Fibroblast of lung (primary cell): ENCODE measurements around the gene HCN3. TPM values are rescaled to one million over a fixed set of nuclear protein-coding genes. Genes with fewer than 3 reads are reported as not detected.

Experiments used
- DNase-seq, 2 donors: peaks; one replicate each; pipeline versions ENCODE4 v3.0.0 to v3.0.0-alpha.2; 2010; ENCODE audit warnings: low read depth in 2 of 2
- H2AFZ ChIP-seq: 2 replicates; pipeline ENCODE4 v1.5.1; 2012; ENCODE audit warnings: low read length, control low read depth, inconsistent platforms
- H3K27ac ChIP-seq: 2 replicates; pipeline ENCODE4 v1.5.1; 2011; ENCODE audit warnings: low read length, control low read depth; ENCODE audit not compliant: insufficient read depth
- H3K27me3 ChIP-seq: 2 replicates; pipeline ENCODE4 v1.5.1; 2011; ENCODE audit warnings: mild to moderate bottlenecking, low read length; ENCODE audit not compliant: control insufficient read depth, insufficient read depth
- H3K36me3 ChIP-seq: 2 replicates; pipeline ENCODE4 v1.5.1; 2011; ENCODE audit warnings: low read length; ENCODE audit not compliant: control insufficient read depth, insufficient read depth
- H3K4me1 ChIP-seq: 2 replicates; pipeline ENCODE4 v1.5.1; 2011; ENCODE audit warnings: low read length; ENCODE audit not compliant: control insufficient read depth, insufficient read depth; ENCODE audit errors: extremely low read depth
- H3K4me2 ChIP-seq: 2 replicates; pipeline ENCODE4 v1.5.1; 2011; ENCODE audit warnings: low read length, control low read depth; ENCODE audit not compliant: insufficient read depth; ENCODE audit errors: extremely low read depth
- H3K4me3 ChIP-seq, 4 experiments: fragments of 200-600 bp in 1 of 4; sonication (generic) in 1 of 4; replicated peaks in 1 of 4; 2 replicates each; pipeline ENCODE4 v1.5.1; 2011 to 2016; ENCODE audit warnings: low read length in 4 of 4, low read depth in 3 of 4, mild to moderate bottlenecking in 3 of 4, control low read depth in 2 of 4, inconsistent platforms in 1 of 4, mixed read lengths in 1 of 4; ENCODE audit not compliant: insufficient read depth in 1 of 4; ENCODE audit errors: control extremely low read depth in 1 of 4
- H3K79me2 ChIP-seq: 2 replicates; pipeline ENCODE4 v1.5.1; 2012; ENCODE audit warnings: mild to moderate bottlenecking, low read length, inconsistent platforms; ENCODE audit not compliant: control insufficient read depth, insufficient read depth
- H3K9ac ChIP-seq: 2 replicates; pipeline ENCODE4 v1.5.1; 2011; ENCODE audit warnings: mild to moderate bottlenecking, low read length, control low read depth; ENCODE audit not compliant: insufficient read depth
- H3K9me3 ChIP-seq: 2 replicates; pipeline ENCODE4 v1.5.1; 2012; ENCODE audit warnings: low read depth, low read length; ENCODE audit not compliant: control insufficient read depth, insufficient read depth
- H4K20me1 ChIP-seq: 2 replicates; pipeline ENCODE4 v1.5.1; 2011; ENCODE audit warnings: low read length; ENCODE audit not compliant: control insufficient read depth, insufficient read depth; ENCODE audit errors: extremely low read depth
- CTCF ChIP-seq, 2 donors: IDR thresholded peaks in 1 of 2; conservative IDR thresholded peaks in 1 of 2; 1 replicate in 1 of 2; 2 replicates in 1 of 2; pipeline ENCODE4 v1.5.1; 2011 to 2012; ENCODE audit warnings: low read length in 2 of 2, control low read depth in 1 of 2, inconsistent platforms in 1 of 2, low read depth in 1 of 2, mild to moderate bottlenecking in 1 of 2
- EZH2 ChIP-seq: IDR thresholded peaks from 2 replicates; pipeline ENCODE4 v1.5.1; 2012; ENCODE audit warnings: low read length, control low read depth, mild to moderate bottlenecking; ENCODE audit errors: missing control alignments
- polyA plus RNA-seq, 2 donors: library from polyadenylated mRNA; depleted of rRNA in 1 of 2; stranded (reverse) in 1 of 2; unstranded in 1 of 2; fragments of >200 nt; gene quantifications; 2 replicates each; pipeline ENCODE4 v1.2.1, GENCODE V29; 2011 to 2012; ENCODE audit warnings: missing spikeins in 1 of 2
- total RNA-seq: library from RNA; depleted of rRNA; stranded (reverse); fragments of >200 nt; gene quantifications from 2 replicates; pipeline ENCODE4 v1.2.1, GENCODE V29; 2014

The HCN3 gene
- total and polyA plus RNA-seq, 2 donors (not counting 1 experiment from before 2014, with no cell fraction given), result 0.86 to 0.99 TPM

- Histone ChIP-seq H3K9me3 (no peaks in the 10 kb centered on the region), H3K79me2 (peaks cover 25% of the 10 kb centered on the region), H3K27ac (no peak overlapping the region), H3K27me3 (no peaks in the 10 kb centered on the region), H3K36me3 (peaks cover 30% of the 10 kb centered on the region), H3K9ac (no peak overlapping the region), H2AFZ (no peak overlapping the region), H3K4me3 (no peak overlapping the region), H3K4me2 (no peak overlapping the region), H3K4me1 (no peaks in the 10 kb centered on the region), H4K20me1 (no peaks in the 10 kb centered on the region)
- TF ChIP-seq CTCF (conservative IDR thresholded peaks at IDR 0.05 in 1 of 2, IDR thresholded peaks at IDR 0.05 in 1 of 2; ENCODE audit: low read depth in 1 of 2, low read length in 2 of 2) (no peak), EZH2 (no peak)
- no peak for DNase-seq
Measured at GRCh38 chr1:155268630-155269029, 8.6 kb upstream of the HCN3 start.

GRCh38 chr1:155269381-155269780 lies 7.9 kb upstream of the HCN3 start:
- H3K27ac ChIP-seq, result no peak overlapping the region
- H4K20me1 ChIP-seq, result no peaks in the 10 kb centered on the region
- H3K4me3 ChIP-seq, result no peak overlapping the region
- no peak overlapping the region for H2AFZ ChIP-seq
- no peak overlapping the region for H3K4me2 ChIP-seq
- TF ChIP-seq CTCF (conservative IDR thresholded peaks at IDR 0.05 in 1 of 2, IDR thresholded peaks at IDR 0.05 in 1 of 2; ENCODE audit: low read depth in 1 of 2, low read length in 2 of 2) (no peak), EZH2 (no peak)
- H3K36me3 ChIP-seq, result peaks cover 28% of the 10 kb centered on the region
- peaks cover 2% of the 10 kb centered on the region for H3K4me1 ChIP-seq
- H3K9ac ChIP-seq, result no peak overlapping the region
- peaks cover 25% of the 10 kb centered on the region for H3K79me2 ChIP-seq
- H3K9me3 ChIP-seq, result no peaks in the 10 kb centered on the region
- DNase-seq, result no peak
- no peaks in the 10 kb centered on the region for H3K27me3 ChIP-seq

- H3K4me3 ChIP-seq, result peak overlapping the region; percentile 38 to 75 (median 65)
- no peaks in the 10 kb centered on the region for H4K20me1 ChIP-seq
- H3K4me2 ChIP-seq, result peak overlapping the region; percentile 92
- H3K4me1 ChIP-seq, result peaks cover 5% of the 10 kb centered on the region
- H3K27me3 ChIP-seq, result no peaks in the 10 kb centered on the region
- TF ChIP-seq CTCF (conservative IDR thresholded peaks at IDR 0.05 in 1 of 2, IDR thresholded peaks at IDR 0.05 in 1 of 2; ENCODE audit: low read depth in 1 of 2, low read length in 2 of 2), result no peak
- no peak for TF ChIP-seq EZH2
- DNase-seq, result peak; percentile 56 to 75
- H2AFZ ChIP-seq, result peak overlapping the region; percentile 56
- no peaks in the 10 kb centered on the region for H3K9me3 ChIP-seq
- H3K27ac ChIP-seq, result peak overlapping the region; percentile 74
- H3K9ac ChIP-seq, result peak overlapping the region; percentile 78
- peaks cover 25% of the 10 kb centered on the region for H3K79me2 ChIP-seq
- peaks cover 17% of the 10 kb centered on the region for H3K36me3 ChIP-seq
Measured at GRCh38 chr1:155272466-155273342, 4.6 kb upstream of the HCN3 start.
